ENCODE measurements around the gene TACC3.

TACC3 gene

DNA sequence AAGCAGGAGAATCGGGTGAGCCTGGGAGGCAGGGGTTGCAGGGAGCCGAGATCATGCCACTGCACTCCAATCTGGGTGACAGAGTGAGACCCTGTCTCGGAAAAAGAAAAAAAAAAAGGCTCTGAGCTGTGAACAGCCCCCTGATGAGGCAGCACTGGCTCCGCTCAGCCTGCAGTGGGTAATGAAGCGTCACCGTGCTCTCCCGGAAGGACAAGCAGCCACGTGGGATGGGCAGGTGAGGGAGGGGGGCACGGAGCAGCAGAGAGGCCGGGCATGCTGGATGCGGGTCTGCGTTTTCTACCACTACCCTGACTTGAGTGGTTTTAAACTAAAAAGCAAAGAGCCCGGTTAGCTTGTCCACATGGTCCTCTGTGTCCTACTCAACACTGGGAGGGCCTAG lies 15.5 kb downstream of the TACC3 start:
- no peak overlapping the region for H3K27ac ChIP-seq
- no peaks in the 10 kb centered on the region for H3K27me3 ChIP-seq
- TF ChIP-seq, protein P1, sequence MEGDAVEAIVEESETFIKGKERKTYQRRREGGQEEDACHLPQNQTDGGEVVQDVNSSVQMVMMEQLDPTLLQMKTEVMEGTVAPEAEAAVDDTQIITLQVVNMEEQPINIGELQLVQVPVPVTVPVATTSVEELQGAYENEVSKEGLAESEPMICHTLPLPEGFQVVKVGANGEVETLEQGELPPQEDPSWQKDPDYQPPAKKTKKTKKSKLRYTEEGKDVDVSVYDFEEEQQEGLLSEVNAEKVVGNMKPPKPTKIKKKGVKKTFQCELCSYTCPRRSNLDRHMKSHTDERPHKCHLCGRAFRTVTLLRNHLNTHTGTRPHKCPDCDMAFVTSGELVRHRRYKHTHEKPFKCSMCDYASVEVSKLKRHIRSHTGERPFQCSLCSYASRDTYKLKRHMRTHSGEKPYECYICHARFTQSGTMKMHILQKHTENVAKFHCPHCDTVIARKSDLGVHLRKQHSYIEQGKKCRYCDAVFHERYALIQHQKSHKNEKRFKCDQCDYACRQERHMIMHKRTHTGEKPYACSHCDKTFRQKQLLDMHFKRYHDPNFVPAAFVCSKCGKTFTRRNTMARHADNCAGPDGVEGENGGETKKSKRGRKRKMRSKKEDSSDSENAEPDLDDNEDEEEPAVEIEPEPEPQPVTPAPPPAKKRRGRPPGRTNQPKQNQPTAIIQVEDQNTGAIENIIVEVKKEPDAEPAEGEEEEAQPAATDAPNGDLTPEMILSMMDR (IDR thresholded peaks at IDR 0.05): no peak

DNA sequence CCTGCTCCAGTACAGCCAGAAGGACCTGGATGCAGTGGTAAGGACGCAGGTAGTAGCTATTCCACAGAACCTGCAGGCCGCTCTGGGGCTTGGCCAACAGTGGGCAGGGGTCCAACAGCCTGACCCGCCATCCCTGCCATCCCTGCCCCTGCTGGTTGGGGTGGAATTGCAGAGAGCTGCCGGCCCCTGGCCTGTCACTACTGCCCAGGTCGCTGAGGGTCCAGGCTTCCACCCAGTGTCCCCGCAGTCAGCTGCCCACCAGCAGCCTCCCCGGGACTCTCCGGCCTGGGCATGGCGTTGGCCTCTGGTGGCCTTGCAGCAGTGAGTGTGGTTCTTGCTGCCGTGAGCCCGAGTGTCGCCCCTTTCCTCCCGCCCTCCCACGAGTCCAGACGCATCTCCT lies 16.3 kb downstream of the TACC3 start:
- Histone ChIP-seq H3K4me3 (ENCODE audit: low read depth in 1 of 2, low read length in 1 of 2) (no peak overlapping the region), H3K4me1 (ENCODE audit: control insufficient read depth in 1 of 2, insufficient read depth in 1 of 2, low read depth in 1 of 2, low read length in 1 of 2) (no peaks in the 10 kb centered on the region), H3K9me3 (peaks cover 8% of the 10 kb centered on the region), H3K27me3 (no peaks in the 10 kb centered on the region), H3K27ac (no peak overlapping the region), H3K36me3 (peaks cover 99% of the 10 kb centered on the region)
- TF ChIP-seq, protein P1 (IDR thresholded peaks at IDR 0.05): no peak

More for the DNA sequence above, 15.5 kb downstream of the TACC3 start:
- Histone ChIP-seq H3K9me3 (peaks cover 8% of the 10 kb centered on the region), H3K4me3 (ENCODE audit: low read depth in 1 of 2, low read length in 1 of 2) (no peak overlapping the region), H3K4me1 (ENCODE audit: control insufficient read depth in 1 of 2, insufficient read depth in 1 of 2, low read depth in 1 of 2, low read length in 1 of 2) (no peaks in the 10 kb centered on the region), H3K36me3 (peaks cover 99% of the 10 kb centered on the region)

DNA sequence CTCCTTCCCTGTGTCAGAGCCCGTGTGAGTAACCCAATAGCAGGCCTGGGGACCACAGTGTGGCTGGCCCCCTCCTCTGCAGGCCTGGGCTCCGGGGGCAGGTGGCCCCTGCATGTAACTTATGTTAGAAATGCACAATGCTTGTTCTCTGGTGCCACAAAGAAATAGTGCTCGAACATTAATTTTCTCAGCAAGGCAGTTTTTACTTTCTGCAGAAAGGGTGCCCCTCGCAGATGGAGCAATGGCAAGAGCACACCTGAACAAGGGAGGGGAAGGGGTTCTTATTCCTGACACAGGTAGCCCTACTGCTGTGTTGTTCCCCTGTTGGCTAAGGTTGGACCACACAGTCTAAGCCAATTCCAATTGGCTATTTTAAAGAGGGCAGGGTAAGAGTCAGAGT lies 17.1 kb downstream of the TACC3 start:
- no peak overlapping the region for H3K27ac ChIP-seq
- H3K36me3 ChIP-seq: peaks cover 99% of the 10 kb centered on the region
- TF ChIP-seq, protein P1 (IDR thresholded peaks at IDR 0.05): no peak
- H3K4me1 ChIP-seq (ENCODE audit: control insufficient read depth in 1 of 2, insufficient read depth in 1 of 2, low read depth in 1 of 2, low read length in 1 of 2): no peaks in the 10 kb centered on the region
- no peaks in the 10 kb centered on the region for H3K27me3 ChIP-seq
- H3K4me3 ChIP-seq (ENCODE audit: low read depth in 1 of 2, low read length in 1 of 2): no peak overlapping the region
- H3K9me3 ChIP-seq: peaks cover 8% of the 10 kb centered on the region

DNA sequence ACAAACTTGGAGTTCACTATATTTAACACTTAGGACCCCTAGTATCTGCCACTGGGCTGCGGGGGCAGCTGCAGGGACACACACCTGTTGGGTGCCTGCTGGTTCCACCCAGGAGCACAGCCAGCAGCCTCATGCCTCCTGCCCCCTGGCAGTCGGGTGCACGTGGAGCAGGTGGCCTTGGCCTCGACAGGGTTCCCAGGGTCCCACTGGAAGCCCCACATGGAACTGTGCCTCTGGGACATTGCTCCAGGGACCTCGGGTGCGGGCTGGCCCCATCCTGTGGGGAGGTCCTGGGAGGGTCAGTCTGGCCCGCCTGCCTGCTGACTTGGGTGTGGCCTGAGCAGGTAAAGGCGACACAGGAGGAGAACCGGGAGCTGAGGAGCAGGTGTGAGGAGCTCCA lies 18.0 kb downstream of the TACC3 start:
- Histone ChIP-seq H3K27me3 (no peaks in the 10 kb centered on the region), H3K9me3 (peaks cover 8% of the 10 kb centered on the region), H3K27ac (peak overlapping the region; percentile 13), H3K36me3 (peaks cover 99% of the 10 kb centered on the region), H3K4me1 (ENCODE audit: control insufficient read depth in 1 of 2, insufficient read depth in 1 of 2, low read depth in 1 of 2, low read length in 1 of 2) (no peaks in the 10 kb centered on the region), H3K4me3 (ENCODE audit: low read depth in 1 of 2, low read length in 1 of 2) (no peak overlapping the region)
- TF ChIP-seq, protein P1 (IDR thresholded peaks at IDR 0.05): no peak

DNA sequence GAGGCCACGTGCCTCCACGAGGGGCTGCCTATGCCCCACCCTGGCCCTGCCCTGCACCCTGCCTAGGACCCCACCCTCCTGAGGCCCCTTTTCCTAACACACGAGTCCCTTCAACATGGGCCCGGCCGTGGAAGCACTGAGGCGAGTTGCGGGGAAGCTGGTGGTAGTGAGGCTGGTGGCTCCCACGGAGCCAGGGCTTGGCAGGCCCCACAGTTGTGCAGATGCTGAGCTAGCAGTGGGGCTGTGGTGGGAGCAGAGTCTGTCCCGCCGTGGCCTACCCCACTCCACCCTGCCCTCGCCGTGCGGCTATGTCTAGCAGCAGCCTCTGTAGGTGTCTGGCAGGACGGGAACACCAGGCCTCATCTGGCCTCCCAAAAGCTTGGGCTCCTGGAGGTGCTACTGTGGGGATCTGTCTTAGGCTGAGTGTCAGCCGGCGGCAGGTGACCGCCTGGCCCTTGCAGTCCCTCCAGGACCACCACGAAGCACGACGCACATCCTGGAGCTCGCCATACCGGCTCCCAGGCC lies 18.8 kb downstream of the TACC3 start:
- H3K27ac ChIP-seq: peak overlapping the region; percentile 31

More for the DNA sequence above, 18.8 kb downstream of the TACC3 start:
- Histone ChIP-seq H3K9me3 (peaks cover 8% of the 10 kb centered on the region), H3K4me1 (ENCODE audit: control insufficient read depth in 1 of 2, insufficient read depth in 1 of 2, low read depth in 1 of 2, low read length in 1 of 2) (no peaks in the 10 kb centered on the region), H3K4me3 (ENCODE audit: low read depth in 1 of 2, low read length in 1 of 2) (no peak overlapping the region), H3K27me3 (no peaks in the 10 kb centered on the region), H3K36me3 (peaks cover 99% of the 10 kb centered on the region)
- TF ChIP-seq, protein P1 (IDR thresholded peaks at IDR 0.05): no peak

Data from neutrophil (primary cell).